GM12878 (cell line): ENCODE measurements around the gene TMSB4X. TPM values are rescaled to one million over a fixed set of nuclear protein-coding genes. Genes with fewer than 3 reads are reported as not detected.
A peak's percentile ranks its signal among the peaks of the same experiment; 100 is the strongest.

Experiments used
- BCL11A ChIP-seq: IDR thresholded peaks from 2 replicates; pipeline ENCODE4 v1.6.1; 2011; ENCODE audit warnings: low read depth, low read length
- BHLHE40 ChIP-seq, 2 experiments: fragments of 450-650 bp in 1 of 2; IDR thresholded peaks; 2 replicates each; pipeline ENCODE4 v1.6.1; 2011 to 2017; ENCODE audit warnings: low read depth in 2 of 2, borderline replicate concordance in 1 of 2, improper control_type of control experiment in 1 of 2, low read length in 1 of 2, mild to moderate bottlenecking in 1 of 2
- BRCA1 ChIP-seq: IDR thresholded peaks from 2 replicates; pipeline ENCODE4 v1.6.1; 2011; ENCODE audit warnings: low read depth, low read length, improper control_type of control experiment
- IKZF2 ChIP-seq, 2 experiments: fragments of 450-650 bp; IDR thresholded peaks; 2 replicates each; pipeline ENCODE4 v1.6.1; 2017; ENCODE audit warnings: mild to moderate bottlenecking in 2 of 2, moderate library complexity in 2 of 2
- MTA2 ChIP-seq: fragments of 450-650 bp; IDR thresholded peaks from 2 replicates; pipeline ENCODE4 v1.6.1; 2016; ENCODE audit warnings: low read depth, mild to moderate bottlenecking, moderate library complexity
- NR2C1 ChIP-seq: fragments of 450-650 bp; IDR thresholded peaks from 2 replicates; pipeline ENCODE4 v1.6.1; 2017; ENCODE audit warnings: antibody characterized with exemption, mild to moderate bottlenecking, moderate library complexity
- POLR2AphosphoS2 ChIP-seq: IDR thresholded peaks from 2 replicates; pipeline ENCODE4 v1.6.1; 2011; ENCODE audit warnings: low read depth, mild to moderate bottlenecking, low read length, improper control_type of control experiment, moderate library complexity
- RAD21 ChIP-seq: IDR thresholded peaks from 2 replicates; pipeline ENCODE4 v1.6.1; 2011; ENCODE audit warnings: mild to moderate bottlenecking, low read depth, low read length, moderate library complexity; ENCODE audit not compliant: insufficient read depth
- RAD51 ChIP-seq: fragments of 450-650 bp; IDR thresholded peaks from 2 replicates; pipeline ENCODE4 v1.6.1; 2016; ENCODE audit warnings: moderate library complexity, mild to moderate bottlenecking, inconsistent platforms
- SMAD1 ChIP-seq: fragments of 450-650 bp; IDR thresholded peaks from 2 replicates; pipeline ENCODE4 v1.6.1; 2018; ENCODE audit warnings: mild to moderate bottlenecking, low read depth; ENCODE audit not compliant: partially characterized antibody
- SMAD5 ChIP-seq: IDR thresholded peaks from 2 replicates; pipeline ENCODE4 v1.6.1; 2016; ENCODE audit warnings: antibody characterized with exemption, low read depth
- STAT1 ChIP-seq: fragments of 450-650 bp; conservative IDR thresholded peaks from 2 replicates; pipeline ENCODE4 v1.6.1; 2014; ENCODE audit warnings: antibody characterized with exemption, mild to moderate bottlenecking
- TBL1XR1 ChIP-seq: IDR thresholded peaks from 2 replicates; pipeline ENCODE4 v1.6.1; 2012; ENCODE audit warnings: low read depth, low read length, improper control_type of control experiment
- USF2 ChIP-seq: IDR thresholded peaks from 2 replicates; pipeline ENCODE4 v1.6.1; 2011; ENCODE audit warnings: low read depth, low read length, improper control_type of control experiment, borderline replicate concordance
- ZNF207 ChIP-seq: fragments of 450-650 bp; IDR thresholded peaks from 2 replicates; pipeline ENCODE4 v1.6.1; 2014; ENCODE audit warnings: antibody characterized with exemption, mild to moderate bottlenecking, borderline replicate concordance
- polyA plus RNA-seq, 11 experiments: library from polyadenylated mRNA; depleted of rRNA in 4 of 11; unstranded in 6 of 11; stranded (reverse) in 5 of 11; fragments of >200 nt; fragmentation: Nextera tagmentation in 4 of 11; fragmentation: Illumina TruSeq in 1 of 11; extraction: Ambion mirVana in 4 of 11; extraction: Trizol in 1 of 11; gene quantifications; 1 replicate in 1 of 11; 2 replicates in 10 of 11; pipeline versions ENCODE4 v1.2.1 to v1.2.3, GENCODE V29; 2011 to 2016; ENCODE audit warnings: inconsistent platforms in 2 of 11, missing spikeins in 2 of 11, low read depth in 1 of 11
- total RNA-seq, 4 experiments: library from RNA; depleted of rRNA in 3 of 4; stranded (reverse); fragments of >200 nt in 3 of 4; fragmentation: Illumina TruSeq in 1 of 4; extraction: Trizol in 1 of 4; gene quantifications; 2 replicates each; pipeline versions ENCODE4 v1.2.1 to v1.2.3, GENCODE V29; 2013 to 2021
- TF ChIP-seq, protein P1 (sequence below): fragments of 450-650 bp; formaldehyde crosslinking; IDR thresholded peaks from 2 replicates; pipeline ENCODE4 v1.5.0; 2022; ENCODE audit warnings: mild to moderate bottlenecking, missing genetic modification characterization
- TF ChIP-seq, protein P2 (sequence below): IDR thresholded peaks from 2 replicates; pipeline ENCODE4 v1.6.1; 2011; ENCODE audit warnings: mild to moderate bottlenecking, low read depth, low read length, moderate library complexity; ENCODE audit not compliant: insufficient replicate concordance
- TF ChIP-seq, protein P3 (sequence below): IDR thresholded peaks from 2 replicates; pipeline ENCODE4 v1.6.1; 2012; ENCODE audit warnings: mild to moderate bottlenecking, low read depth, low read length
- TF ChIP-seq, protein P4 (sequence below): IDR thresholded peaks from 2 replicates; pipeline ENCODE4 v1.6.1; 2011; ENCODE audit warnings: borderline replicate concordance, low read depth, mild to moderate bottlenecking, moderate library complexity, low read length; ENCODE audit not compliant: insufficient read depth, poor library complexity, severe bottlenecking

Gene TMSB4X
- total and polyA plus RNA-seq, 10 of the 15 experiments (the other 5 are each of a cell fraction or from before 2014, with no cell fraction given): 13,924 to 37,234 (median 23,705) TPM

- TF ChIP-seq BHLHE40 (IDR thresholded peaks at IDR 0.05; ENCODE audit: borderline replicate concordance in 1 of 2, low read depth in 2 of 2, low read length in 1 of 2) (peak in 1 of 2 experiments; percentile 5; a peak in 1 of 4 replicates), RAD51 (no peak), RAD21 (no peak), USF2 (no peak), NR2C1 (no peak), IKZF2 (IDR thresholded peaks at IDR 0.05) (no peak), TBL1XR1 (no peak), BCL11A (peak; percentile 69), BRCA1 (no peak), POLR2AphosphoS2 (peak; percentile 17; the same call in 1 of the 2 replicates), MTA2 (no peak), STAT1 (no peak), ZNF207 (no peak), SMAD1 (no peak), SMAD5 (peak; percentile 12; the same call in 1 of the 2 replicates)
- TF ChIP-seq, protein P1, sequence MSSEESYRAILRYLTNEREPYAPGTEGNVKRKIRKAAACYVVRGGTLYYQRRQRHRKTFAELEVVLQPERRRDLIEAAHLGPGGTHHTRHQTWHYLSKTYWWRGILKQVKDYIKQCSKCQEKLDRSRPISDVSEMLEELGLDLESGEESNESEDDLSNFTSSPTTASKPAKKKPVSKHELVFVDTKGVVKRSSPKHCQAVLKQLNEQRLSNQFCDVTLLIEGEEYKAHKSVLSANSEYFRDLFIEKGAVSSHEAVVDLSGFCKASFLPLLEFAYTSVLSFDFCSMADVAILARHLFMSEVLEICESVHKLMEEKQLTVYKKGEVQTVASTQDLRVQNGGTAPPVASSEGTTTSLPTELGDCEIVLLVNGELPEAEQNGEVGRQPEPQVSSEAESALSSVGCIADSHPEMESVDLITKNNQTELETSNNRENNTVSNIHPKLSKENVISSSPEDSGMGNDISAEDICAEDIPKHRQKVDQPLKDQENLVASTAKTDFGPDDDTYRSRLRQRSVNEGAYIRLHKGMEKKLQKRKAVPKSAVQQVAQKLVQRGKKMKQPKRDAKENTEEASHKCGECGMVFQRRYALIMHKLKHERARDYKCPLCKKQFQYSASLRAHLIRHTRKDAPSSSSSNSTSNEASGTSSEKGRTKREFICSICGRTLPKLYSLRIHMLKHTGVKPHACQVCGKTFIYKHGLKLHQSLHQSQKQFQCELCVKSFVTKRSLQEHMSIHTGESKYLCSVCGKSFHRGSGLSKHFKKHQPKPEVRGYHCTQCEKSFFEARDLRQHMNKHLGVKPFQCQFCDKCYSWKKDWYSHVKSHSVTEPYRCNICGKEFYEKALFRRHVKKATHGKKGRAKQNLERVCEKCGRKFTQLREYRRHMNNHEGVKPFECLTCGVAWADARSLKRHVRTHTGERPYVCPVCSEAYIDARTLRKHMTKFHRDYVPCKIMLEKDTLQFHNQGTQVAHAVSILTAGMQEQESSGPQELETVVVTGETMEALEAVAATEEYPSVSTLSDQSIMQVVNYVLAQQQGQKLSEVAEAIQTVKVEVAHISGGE (CRISPR knock-in tag): peak; percentile 54; the same call in 1 of the 2 replicates
- TF ChIP-seq, protein P2, sequence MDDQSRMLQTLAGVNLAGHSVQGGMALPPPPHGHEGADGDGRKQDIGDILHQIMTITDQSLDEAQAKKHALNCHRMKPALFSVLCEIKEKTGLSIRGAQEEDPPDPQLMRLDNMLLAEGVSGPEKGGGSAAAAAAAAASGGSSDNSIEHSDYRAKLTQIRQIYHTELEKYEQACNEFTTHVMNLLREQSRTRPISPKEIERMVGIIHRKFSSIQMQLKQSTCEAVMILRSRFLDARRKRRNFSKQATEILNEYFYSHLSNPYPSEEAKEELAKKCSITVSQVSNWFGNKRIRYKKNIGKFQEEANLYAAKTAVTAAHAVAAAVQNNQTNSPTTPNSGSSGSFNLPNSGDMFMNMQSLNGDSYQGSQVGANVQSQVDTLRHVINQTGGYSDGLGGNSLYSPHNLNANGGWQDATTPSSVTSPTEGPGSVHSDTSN: no peak
- TF ChIP-seq, protein P3, sequence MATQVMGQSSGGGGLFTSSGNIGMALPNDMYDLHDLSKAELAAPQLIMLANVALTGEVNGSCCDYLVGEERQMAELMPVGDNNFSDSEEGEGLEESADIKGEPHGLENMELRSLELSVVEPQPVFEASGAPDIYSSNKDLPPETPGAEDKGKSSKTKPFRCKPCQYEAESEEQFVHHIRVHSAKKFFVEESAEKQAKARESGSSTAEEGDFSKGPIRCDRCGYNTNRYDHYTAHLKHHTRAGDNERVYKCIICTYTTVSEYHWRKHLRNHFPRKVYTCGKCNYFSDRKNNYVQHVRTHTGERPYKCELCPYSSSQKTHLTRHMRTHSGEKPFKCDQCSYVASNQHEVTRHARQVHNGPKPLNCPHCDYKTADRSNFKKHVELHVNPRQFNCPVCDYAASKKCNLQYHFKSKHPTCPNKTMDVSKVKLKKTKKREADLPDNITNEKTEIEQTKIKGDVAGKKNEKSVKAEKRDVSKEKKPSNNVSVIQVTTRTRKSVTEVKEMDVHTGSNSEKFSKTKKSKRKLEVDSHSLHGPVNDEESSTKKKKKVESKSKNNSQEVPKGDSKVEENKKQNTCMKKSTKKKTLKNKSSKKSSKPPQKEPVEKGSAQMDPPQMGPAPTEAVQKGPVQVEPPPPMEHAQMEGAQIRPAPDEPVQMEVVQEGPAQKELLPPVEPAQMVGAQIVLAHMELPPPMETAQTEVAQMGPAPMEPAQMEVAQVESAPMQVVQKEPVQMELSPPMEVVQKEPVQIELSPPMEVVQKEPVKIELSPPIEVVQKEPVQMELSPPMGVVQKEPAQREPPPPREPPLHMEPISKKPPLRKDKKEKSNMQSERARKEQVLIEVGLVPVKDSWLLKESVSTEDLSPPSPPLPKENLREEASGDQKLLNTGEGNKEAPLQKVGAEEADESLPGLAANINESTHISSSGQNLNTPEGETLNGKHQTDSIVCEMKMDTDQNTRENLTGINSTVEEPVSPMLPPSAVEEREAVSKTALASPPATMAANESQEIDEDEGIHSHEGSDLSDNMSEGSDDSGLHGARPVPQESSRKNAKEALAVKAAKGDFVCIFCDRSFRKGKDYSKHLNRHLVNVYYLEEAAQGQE: peak; percentile 37; the same call in 1 of the 2 replicates
- TF ChIP-seq, protein P4, sequence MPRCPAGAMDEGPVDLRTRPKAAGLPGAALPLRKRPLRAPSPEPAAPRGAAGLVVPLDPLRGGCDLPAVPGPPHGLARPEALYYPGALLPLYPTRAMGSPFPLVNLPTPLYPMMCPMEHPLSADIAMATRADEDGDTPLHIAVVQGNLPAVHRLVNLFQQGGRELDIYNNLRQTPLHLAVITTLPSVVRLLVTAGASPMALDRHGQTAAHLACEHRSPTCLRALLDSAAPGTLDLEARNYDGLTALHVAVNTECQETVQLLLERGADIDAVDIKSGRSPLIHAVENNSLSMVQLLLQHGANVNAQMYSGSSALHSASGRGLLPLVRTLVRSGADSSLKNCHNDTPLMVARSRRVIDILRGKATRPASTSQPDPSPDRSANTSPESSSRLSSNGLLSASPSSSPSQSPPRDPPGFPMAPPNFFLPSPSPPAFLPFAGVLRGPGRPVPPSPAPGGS: no peak
Observed at GRCh38 chrX:12977761-12978204, 2.9 kb downstream of the TMSB4X start (continued).
